Subcutaneous adipose tissue (tissue), 4 donors: ENCODE results near the gene SLC6A9. TPM values are rescaled to one million over a fixed set of nuclear protein-coding genes. Genes with fewer than 3 reads are reported as not detected.

ENCODE experiments used
- CTCF ChIP-seq: fragments of 450-650 bp; IDR thresholded peaks from one replicate; pipeline ENCODE4 v1.5.1; 2016; ENCODE audit warnings: low read depth, mild to moderate bottlenecking, control low read depth, antibody characterized with exemption, moderate library complexity
- total RNA-seq, 4 donors: library from RNA; depleted of rRNA; stranded (reverse); fragments of >200 nt; gene quantifications; one replicate each; pipeline ENCODE4 v1.1.0, GENCODE V29; 2016

The SLC6A9 gene
- total RNA-seq, 4 donors from 2014 or later: 0.22 to 0.94 (median 0.34) TPM; not detected in 1

GRCh38 chr1:44016890-44017400 is 14.3 kb downstream of the SLC6A9 start:
- TF ChIP-seq CTCF: no peak

GRCh38 chr1:44016041-44016889 is 15.0 kb downstream of the SLC6A9 start:
- no peak for TF ChIP-seq CTCF

GRCh38 chr1:44015206-44015605 is 16.1 kb downstream of the SLC6A9 start:
- TF ChIP-seq CTCF: no peak

GRCh38 chr1:44014365-44015104 is 16.7 kb downstream of the SLC6A9 start:
- no peak for TF ChIP-seq CTCF

GRCh38 chr1:44013949-44014348 is 17.3 kb downstream of the SLC6A9 start:
- no peak for TF ChIP-seq CTCF

- no peak for TF ChIP-seq CTCF
Observed at GRCh38 chr1:44012941-44013609, 18.2 kb downstream of the SLC6A9 start.
